Measurements from ENCODE around the gene DIAPH1. TPM values are rescaled to one million over a fixed set of nuclear protein-coding genes. Genes with fewer than 3 reads are reported as not detected.

Gene DIAPH1
- total RNA-seq, 1 donor from 2014 or later: 149 TPM

DNA sequence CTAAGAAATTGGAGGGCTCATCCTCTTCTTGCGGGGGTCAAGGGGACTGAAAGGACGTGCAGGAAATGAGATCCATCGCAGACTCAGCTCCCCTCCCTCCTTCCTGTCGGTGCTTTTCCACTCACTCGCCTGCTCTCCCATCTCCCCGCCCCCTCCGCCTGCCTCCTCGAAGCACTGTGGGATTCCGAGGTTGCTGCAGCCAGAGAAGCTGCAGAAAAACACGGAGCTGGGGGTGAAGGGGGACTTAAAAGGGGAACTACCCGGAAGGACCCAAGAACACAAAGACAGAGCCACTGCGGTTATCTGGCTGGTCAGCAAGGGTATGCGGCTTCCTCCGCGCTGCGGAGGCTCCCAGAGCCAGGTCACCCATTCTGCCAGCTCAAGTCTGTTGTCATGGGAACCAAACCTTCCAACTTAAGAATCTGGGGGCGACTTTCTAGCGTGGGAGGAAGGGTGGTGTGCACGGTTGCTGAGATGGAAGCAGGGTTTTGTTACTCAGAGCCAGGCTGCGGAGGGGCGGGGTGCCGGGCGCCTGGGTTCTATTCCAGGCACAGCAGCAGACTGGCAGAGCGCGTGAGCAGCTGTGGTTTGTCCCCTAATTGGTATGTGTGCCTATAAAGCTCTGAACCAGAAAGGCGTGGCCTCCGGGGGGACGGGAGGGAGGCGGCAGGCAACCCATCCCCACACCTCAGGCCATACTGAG, 105.0 kb downstream of the DIAPH1 start:
- TF ChIP-seq, protein P1, sequence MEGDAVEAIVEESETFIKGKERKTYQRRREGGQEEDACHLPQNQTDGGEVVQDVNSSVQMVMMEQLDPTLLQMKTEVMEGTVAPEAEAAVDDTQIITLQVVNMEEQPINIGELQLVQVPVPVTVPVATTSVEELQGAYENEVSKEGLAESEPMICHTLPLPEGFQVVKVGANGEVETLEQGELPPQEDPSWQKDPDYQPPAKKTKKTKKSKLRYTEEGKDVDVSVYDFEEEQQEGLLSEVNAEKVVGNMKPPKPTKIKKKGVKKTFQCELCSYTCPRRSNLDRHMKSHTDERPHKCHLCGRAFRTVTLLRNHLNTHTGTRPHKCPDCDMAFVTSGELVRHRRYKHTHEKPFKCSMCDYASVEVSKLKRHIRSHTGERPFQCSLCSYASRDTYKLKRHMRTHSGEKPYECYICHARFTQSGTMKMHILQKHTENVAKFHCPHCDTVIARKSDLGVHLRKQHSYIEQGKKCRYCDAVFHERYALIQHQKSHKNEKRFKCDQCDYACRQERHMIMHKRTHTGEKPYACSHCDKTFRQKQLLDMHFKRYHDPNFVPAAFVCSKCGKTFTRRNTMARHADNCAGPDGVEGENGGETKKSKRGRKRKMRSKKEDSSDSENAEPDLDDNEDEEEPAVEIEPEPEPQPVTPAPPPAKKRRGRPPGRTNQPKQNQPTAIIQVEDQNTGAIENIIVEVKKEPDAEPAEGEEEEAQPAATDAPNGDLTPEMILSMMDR (IDR thresholded peaks at IDR 0.05; ENCODE audit: unreplicated experiment): no peak
- H3K27ac Mint-ChIP-seq (ENCODE audit: unreplicated experiment): peak overlapping the region; percentile 93
- H3K27me3 Mint-ChIP-seq (ENCODE audit: unreplicated experiment): peaks cover 26% of the 10 kb centered on the region
- H3K36me3 Mint-ChIP-seq (ENCODE audit: low read depth, unreplicated experiment): peaks cover 52% of the 10 kb centered on the region
- H3K9me3 Mint-ChIP-seq (ENCODE audit: unreplicated experiment): no peaks in the 10 kb centered on the region
- peaks cover 65% of the 10 kb centered on the region for H3K4me1 Mint-ChIP-seq (ENCODE audit: unreplicated experiment)
- peak; percentile 72 for DNase-seq (ENCODE audit: low spot score)
- H3K4me3 Mint-ChIP-seq (ENCODE audit: unreplicated experiment): peak overlapping the region; percentile 86

DNA sequence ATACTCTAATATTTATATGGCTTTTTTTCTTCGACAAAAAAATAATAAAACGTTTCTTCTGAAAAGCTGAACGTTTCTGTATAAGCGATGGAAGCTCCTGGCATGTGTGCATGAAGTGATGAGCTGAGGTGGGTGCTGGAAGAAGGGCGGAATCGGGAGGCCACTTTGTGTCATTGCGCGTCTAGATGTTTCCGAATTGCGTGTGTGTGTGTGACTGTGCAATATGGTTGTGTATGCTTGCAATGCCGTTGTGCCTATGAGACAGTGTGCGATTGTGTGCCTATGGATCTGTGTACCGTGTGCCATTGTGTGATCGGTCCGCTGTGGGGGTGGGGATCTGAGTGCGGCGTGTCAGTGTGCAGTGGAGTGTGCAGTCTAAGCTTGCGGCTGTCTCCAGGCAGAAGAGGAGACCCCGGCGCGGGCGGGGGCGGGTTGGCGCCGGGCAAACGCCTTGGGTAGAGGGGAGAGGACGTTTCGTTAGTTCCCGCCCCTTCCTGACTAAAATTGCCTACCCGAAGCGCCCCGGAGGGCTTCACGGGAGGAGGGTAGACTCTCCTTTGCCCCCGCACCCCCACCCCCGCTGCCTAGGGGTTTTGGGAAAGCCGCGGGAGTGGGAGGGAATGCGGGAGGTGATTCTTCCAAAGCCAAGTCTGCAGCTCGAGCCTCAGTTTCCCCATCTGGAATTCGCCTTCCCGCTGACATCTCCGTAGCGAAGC, 105.7 kb downstream of the DIAPH1 start:
- Mint-ChIP-seq H3K27ac (ENCODE audit: unreplicated experiment) (peak overlapping the region; percentile 93), H3K9me3 (ENCODE audit: unreplicated experiment) (no peaks in the 10 kb centered on the region), H3K4me1 (ENCODE audit: unreplicated experiment) (peaks cover 68% of the 10 kb centered on the region), H3K27me3 (ENCODE audit: unreplicated experiment) (peaks cover 27% of the 10 kb centered on the region), H3K4me3 (ENCODE audit: unreplicated experiment) (peak overlapping the region; percentile 86), H3K36me3 (ENCODE audit: low read depth, unreplicated experiment) (peaks cover 50% of the 10 kb centered on the region)
- peak; percentile 62 for DNase-seq (ENCODE audit: low spot score)
- TF ChIP-seq, protein P1 (IDR thresholded peaks at IDR 0.05; ENCODE audit: unreplicated experiment): no peak

GRCh38 chr5:141512390-141512910, 106.3 kb downstream of the DIAPH1 start:
- H3K27me3 Mint-ChIP-seq (ENCODE audit: unreplicated experiment): peaks cover 30% of the 10 kb centered on the region
- H3K9me3 Mint-ChIP-seq (ENCODE audit: unreplicated experiment): no peaks in the 10 kb centered on the region
- DNase-seq (ENCODE audit: low spot score): peak; percentile 87
- peaks cover 70% of the 10 kb centered on the region for H3K4me1 Mint-ChIP-seq (ENCODE audit: unreplicated experiment)
- TF ChIP-seq, protein P1 (IDR thresholded peaks at IDR 0.05; ENCODE audit: unreplicated experiment): peak; percentile 98
- peak overlapping the region; percentile 93 for H3K27ac Mint-ChIP-seq (ENCODE audit: unreplicated experiment)
- H3K36me3 Mint-ChIP-seq (ENCODE audit: low read depth, unreplicated experiment): peaks cover 45% of the 10 kb centered on the region
- peak overlapping the region; percentile 85 for H3K4me3 Mint-ChIP-seq (ENCODE audit: unreplicated experiment)

- TF ChIP-seq, protein P1 (IDR thresholded peaks at IDR 0.05; ENCODE audit: unreplicated experiment): no peak
- Mint-ChIP-seq H3K27ac (ENCODE audit: unreplicated experiment) (peak overlapping the region; percentile 67), H3K36me3 (ENCODE audit: low read depth, unreplicated experiment) (peaks cover 45% of the 10 kb centered on the region), H3K4me3 (ENCODE audit: unreplicated experiment) (peak overlapping the region; percentile 54), H3K27me3 (ENCODE audit: unreplicated experiment) (peaks cover 34% of the 10 kb centered on the region), H3K9me3 (ENCODE audit: unreplicated experiment) (no peaks in the 10 kb centered on the region), H3K4me1 (ENCODE audit: unreplicated experiment) (peaks cover 70% of the 10 kb centered on the region)
- no peak for DNase-seq (ENCODE audit: low spot score)
Measured at GRCh38 chr5:141511771-141512325, 107.0 kb downstream of the DIAPH1 start.
